Upper lobe of left lung (tissue), 4 donors: Measurements from ENCODE around the gene HNRNPH2.

ENCODE experiments used
- EP300 ChIP-seq, 4 donors: sonication (generic); formaldehyde crosslinking; IDR thresholded peaks; one replicate each; pipeline ENCODE4 v1.5.1; 2017; ENCODE audit warnings: antibody characterized with exemption in 4 of 4, control low read depth in 2 of 4
- POLR2A ChIP-seq, 4 donors: fragments of 450-650 bp; IDR thresholded peaks; one replicate each; pipeline ENCODE4 v1.5.1; 2016 to 2017; ENCODE audit warnings: antibody characterized with exemption in 4 of 4, mild to moderate bottlenecking in 2 of 4
- TF ChIP-seq, protein P1 (sequence below), 6 experiments: fragments of 450-650 bp in 4 of 6; fragments of 200-600 bp in 2 of 6; sonication (generic) in 2 of 6; IDR thresholded peaks; one replicate each; pipeline ENCODE4 v1.5.1; 2016 to 2019; ENCODE audit warnings: antibody characterized with exemption in 6 of 6

- TF ChIP-seq, protein P1, sequence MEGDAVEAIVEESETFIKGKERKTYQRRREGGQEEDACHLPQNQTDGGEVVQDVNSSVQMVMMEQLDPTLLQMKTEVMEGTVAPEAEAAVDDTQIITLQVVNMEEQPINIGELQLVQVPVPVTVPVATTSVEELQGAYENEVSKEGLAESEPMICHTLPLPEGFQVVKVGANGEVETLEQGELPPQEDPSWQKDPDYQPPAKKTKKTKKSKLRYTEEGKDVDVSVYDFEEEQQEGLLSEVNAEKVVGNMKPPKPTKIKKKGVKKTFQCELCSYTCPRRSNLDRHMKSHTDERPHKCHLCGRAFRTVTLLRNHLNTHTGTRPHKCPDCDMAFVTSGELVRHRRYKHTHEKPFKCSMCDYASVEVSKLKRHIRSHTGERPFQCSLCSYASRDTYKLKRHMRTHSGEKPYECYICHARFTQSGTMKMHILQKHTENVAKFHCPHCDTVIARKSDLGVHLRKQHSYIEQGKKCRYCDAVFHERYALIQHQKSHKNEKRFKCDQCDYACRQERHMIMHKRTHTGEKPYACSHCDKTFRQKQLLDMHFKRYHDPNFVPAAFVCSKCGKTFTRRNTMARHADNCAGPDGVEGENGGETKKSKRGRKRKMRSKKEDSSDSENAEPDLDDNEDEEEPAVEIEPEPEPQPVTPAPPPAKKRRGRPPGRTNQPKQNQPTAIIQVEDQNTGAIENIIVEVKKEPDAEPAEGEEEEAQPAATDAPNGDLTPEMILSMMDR (IDR thresholded peaks at IDR 0.05): no peak
- TF ChIP-seq POLR2A (IDR thresholded peaks at IDR 0.05) (no peak), EP300 (IDR thresholded peaks at IDR 0.05) (no peak)
Measured at GRCh38 chrX:101388604-101389003, 19.4 kb upstream of the HNRNPH2 start.
